Activated naive CD4-positive, alpha-beta T cell treated with Interleukin-2 at 50 U/mL for 16 hours (primary cell): ENCODE measurements around the gene LRP1B.
"Not testable (repeated sequence)": the region's sequence is repeated elsewhere in the genome, so short reads cannot be mapped to it uniquely, and the experiment has no call there.

ENCODE experiments used
- DNase-seq: peaks from one replicate; pipeline ENCODE4 v3.0.0-alpha.2; 2020

The LRP1B gene

GRCh38 chr2:140964324-140964723 lies 1166.5 kb downstream of the LRP1B start:
- DNase-seq: not testable (repeated sequence)

DNA sequence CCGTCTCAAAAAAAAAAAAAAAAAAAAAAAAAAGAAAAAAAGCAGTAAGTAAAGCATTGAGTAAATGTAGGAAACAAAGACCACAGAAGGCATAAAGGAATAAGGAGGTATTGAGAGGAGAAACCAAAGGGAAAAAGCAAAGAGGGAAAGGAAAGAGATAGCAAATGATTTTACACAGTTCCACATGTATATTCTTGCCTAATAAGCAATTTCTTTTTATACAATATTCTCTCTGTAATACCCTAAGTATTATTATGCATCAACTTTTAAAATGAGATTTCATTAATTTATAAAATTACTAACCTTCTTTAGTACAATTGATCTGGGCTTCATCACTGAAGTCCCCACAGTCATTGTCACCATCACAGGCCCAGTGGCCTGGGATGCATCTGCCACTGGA lies 1180.9 kb downstream of the LRP1B start:
- no peak for DNase-seq

DNA sequence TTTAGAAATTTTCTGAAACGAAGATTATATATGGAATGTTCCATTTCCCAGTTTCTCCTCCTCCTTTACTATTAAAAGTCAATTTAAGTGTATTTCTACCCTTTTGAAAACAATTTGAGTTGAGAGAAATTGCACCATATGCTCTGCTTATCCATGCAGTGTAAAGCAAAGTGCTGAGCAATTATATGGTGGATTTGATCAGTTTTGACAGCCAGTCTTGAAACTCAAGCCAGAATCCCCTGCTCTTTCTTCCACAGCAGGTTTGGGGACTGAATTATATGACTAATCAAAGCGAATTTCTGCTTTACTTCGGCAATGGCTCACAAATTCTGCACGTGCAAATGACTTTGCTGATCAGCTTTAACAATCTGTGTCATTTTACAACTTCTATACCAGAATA lies 1183.6 kb downstream of the LRP1B start:
- DNase-seq: no peak

DNA sequence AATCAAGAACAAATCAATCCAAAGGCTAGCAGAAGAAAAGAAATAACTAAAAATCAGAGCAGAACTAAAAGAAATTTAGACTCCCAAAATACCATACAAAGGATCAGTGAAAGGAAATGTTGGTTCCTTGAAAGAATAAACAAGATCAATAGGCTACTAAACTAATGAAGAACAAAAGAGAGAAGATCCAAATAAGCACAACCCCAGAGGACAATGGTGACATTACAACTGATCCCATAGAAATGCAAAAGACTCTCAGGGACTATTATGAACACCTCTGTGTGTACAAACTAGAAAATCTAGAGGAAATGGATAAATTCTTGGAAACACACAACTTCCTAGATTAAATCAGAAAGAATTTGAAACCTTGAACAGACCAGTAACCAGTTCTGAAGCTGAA lies 1186.9 kb downstream of the LRP1B start:
- DNase-seq: no peak

GRCh38 chr2:140942284-140942683 lies 1188.5 kb downstream of the LRP1B start:
- no peak for DNase-seq

DNA sequence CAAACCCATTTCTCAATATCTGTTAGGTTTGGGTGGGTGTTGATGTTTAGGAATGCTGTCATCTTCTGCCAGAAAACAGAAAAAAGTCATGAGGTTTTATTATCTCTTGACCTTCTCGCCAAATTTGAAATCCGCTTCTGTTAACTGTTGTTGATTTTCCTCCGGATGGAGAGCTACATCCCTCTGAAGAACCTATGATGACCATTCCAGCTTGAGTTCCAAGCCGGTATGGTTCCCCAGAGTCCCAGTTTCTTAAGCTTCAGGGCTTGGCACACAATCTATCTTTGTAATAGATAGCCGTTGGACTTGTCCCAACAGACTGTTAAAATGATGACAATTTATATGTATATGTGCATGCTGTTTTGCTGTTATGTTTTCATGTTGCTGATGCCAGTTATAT lies 1201.0 kb downstream of the LRP1B start:
- DNase-seq: no peak

- no peak for DNase-seq
Measured at GRCh38 chr2:140918426-140918825, 1212.4 kb downstream of the LRP1B start.

DNA sequence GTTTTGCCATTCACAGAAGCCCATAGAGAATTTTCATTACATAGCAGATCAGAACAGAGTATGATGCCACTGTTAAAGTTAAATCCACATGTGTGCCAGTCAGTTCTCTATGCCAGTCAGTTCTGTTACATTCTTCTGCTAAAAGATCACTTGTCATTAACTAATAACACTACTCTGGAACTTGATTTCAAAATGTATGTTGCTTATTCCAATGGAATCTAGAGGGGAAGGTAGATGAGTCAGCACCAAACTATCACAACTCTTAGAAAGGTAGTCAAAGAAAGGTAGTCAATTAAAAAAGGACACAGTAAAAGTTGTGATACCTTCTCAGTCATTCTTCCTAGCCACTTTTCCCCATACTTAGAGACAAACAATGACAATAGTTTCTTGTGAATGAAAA lies 1214.4 kb downstream of the LRP1B start:
- no peak for DNase-seq

DNA sequence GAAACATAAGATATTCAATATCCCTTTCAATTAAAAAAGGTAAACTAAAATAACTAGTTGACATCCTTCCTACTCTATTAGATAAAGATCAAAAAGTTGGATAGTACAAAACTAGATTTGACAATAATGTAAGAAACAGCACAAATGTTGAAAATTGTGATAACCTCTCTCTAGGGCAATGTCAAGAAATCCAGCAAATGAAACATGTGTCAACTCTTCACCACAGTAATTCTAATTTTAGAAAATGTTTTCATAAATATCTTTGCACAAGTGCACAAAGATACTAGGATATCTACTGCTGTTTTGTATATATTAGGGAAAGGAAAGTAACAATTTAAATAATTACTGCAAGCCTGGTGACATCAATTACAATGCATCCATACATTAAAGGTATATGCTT lies 1220.1 kb downstream of the LRP1B start:
- no peak for DNase-seq

DNA sequence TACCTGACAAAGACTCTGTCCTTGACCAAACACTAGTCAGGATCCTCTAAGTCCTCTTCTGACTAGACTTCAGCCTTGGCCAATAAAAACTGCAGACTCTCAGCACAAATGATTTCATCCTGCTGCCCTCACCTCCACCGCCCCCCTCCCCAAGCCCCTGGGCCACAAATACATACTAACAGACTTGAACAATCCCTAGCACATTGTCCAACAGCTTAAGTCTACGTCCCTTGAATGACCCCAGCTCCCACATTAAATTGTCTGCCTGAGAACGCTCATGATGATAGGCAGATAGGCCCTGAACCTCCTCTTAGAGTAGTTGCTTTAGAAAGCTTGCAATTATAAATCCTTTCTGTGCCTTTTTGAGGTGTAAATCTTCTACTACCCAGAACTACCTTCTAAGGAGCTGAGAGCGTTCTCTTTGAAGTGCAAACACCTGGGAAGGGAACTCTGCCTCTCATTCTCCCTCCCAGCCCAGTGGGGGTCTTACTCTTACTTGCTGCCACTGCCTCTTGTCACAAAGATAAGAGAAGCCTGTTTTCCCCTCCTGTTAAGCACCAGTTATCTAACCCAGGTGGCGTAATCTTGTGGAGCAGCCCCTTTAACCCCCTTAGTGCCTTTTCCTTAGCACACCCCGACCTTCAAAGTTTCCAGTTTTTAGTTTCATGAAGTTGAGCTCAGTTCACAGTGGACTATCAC lies 1225.6 kb downstream of the LRP1B start:
- DNase-seq: no peak

DNA sequence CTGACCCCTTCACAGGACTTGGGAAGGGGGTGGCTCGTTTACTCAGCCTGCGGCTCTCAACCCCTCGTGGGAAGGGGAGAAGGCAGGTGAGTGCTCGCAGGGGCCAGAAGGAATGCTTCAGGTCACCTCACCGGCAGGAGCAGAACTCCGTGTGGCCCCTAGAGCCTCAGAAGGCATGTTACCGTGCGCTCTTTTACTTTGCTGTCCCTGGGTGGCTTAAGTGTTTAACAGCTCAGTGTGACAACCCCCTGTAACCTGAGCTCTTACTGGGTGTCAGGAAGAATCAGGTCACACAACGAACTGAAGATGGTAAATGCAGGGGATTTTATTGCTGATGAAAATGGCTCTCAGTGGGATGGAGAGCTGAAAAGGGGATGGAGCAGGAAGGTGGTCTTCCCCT lies 1235.4 kb downstream of the LRP1B start:
- no peak for DNase-seq

DNA sequence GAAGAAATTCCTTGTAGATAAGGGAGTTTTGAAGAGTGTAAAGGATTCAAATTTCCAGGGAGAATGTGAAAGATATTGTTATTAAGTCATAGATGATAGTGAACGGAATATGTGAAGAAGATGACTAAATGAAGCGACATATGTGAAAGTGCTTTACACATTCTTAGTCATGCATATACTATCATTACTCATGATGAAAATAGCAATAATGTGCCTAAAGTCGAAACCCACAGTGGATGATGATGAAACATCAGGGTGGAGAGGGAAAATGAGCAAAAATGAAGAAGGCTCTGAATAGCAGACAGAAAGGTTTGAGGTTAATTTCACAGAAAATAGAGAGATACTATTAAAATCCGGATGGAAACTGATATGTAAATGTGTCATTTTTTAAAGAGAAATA lies 1237.1 kb downstream of the LRP1B start:
- no peak for DNase-seq

DNA sequence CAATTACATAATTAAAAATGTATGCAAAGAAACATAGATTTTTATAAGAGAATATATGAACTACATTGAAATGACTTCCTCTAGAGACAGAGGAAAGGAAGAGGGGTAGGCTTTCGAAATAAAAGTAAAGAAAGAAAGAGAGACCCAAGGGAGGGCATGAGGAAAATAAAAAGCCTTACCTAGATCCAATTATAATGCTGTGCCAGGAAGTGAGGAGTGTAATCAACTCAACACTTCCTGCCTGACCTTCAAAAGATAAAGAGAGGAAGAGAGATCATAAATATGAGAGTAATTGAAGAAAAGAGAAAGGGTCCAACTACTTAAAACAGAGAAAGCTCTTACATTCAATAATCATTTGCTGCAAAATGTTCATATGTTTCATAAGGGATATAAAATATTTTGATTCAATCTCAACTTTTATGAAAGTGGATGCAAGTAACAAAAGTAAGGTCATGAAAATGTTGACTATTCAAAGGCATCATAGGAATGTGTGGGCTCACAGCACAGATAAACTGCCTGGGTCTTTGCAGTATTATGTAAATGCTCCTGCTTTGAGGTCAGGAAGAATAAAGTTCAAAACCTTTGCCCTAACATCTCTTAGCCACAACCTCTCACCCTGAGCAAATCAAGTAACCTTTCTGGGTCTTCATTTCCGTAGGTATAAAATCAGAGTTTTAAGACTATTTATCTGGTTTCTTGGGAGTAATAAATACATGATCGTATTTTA lies 1237.7 kb downstream of the LRP1B start:
- no peak for DNase-seq

DNA sequence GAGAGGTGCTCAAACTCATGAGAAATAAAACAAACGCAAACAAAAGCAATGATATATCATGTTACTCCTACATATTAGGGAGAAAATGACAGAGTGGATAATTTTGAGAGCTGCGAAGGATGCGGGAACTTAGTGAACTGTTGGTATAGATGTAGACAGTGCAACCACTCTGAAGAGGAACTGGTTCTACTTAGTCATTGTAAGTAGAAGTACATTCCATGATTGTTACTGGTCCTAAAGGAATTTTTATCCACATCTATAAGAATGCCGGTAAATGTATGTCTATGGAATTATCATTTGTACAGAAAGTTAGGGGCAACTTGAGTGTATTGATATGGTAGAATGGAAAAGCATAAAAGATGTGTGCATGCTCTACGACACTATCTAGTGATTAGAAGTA lies 1238.4 kb downstream of the LRP1B start:
- no peak for DNase-seq

- DNase-seq: no peak
Measured at GRCh38 chr2:140891614-140892212, 1239.1 kb downstream of the LRP1B start.

DNA sequence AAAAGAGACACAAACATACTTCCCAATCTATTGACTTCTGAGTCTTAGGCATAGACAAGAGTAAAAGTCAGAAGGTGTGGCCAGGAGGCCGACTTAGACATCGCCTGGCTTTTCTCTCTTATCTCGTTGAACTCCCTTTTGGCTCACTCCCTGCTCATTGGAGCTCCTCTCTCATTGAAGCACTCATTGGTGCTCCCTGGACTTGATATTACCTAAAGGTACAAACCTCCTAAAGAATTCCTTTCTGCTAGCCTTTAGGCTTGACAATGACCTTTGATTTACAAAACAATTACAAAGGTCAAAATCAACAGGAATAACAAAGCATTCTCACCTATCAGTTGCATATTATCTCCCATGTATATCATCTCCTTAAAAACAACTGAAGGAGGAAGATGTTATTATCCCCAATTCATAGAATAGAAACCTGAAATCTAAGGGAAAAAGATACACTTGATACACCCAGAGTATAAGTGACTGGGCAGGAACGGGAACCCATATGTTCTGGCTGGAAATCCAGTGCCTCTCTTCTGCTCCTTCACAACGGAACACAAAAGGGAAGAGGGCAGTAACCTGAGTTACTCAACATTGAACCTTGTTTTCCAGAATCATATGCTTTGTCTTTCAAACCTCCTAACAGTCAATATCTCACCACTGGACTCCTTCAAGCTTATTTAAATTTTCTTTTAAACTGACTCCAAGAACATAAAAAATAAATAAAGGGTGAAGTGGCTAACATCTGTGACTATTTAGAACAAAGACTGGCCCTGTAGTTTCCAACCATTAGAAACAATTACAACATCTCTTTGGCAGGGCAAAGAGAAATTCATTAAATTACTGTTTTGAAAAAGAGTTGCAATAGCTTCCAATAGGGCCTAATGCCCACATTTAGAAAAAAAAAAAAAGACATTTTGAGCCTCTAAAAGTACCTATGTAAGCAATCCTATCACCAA lies 1247.9 kb downstream of the LRP1B start:
- no peak for DNase-seq

GRCh38 chr2:140880573-140880972 lies 1250.2 kb downstream of the LRP1B start:
- no peak for DNase-seq

GRCh38 chr2:140876015-140876414 lies 1254.8 kb downstream of the LRP1B start:
- no peak for DNase-seq

GRCh38 chr2:140873915-140874531 lies 1256.8 kb downstream of the LRP1B start:
- no peak for DNase-seq

DNA sequence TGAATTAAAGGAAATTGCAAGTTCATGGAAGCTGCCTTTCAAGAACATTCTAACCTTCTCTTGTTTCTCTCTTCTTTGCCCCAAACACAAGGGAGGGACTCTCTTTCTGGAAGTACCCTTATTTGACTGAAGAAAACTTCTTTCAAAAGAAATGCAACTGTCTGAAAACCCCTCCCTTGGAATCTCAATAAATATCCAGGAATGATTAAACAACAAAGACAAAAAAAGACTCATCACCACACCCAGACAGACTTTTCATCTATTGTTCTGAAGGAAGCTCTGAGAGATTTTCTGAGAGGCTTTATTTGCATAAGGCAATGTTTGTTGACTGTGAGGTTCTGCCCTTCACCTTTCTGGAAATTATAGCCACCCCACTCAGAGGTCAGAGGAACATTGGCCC lies 1260.9 kb downstream of the LRP1B start:
- DNase-seq: no peak

DNA sequence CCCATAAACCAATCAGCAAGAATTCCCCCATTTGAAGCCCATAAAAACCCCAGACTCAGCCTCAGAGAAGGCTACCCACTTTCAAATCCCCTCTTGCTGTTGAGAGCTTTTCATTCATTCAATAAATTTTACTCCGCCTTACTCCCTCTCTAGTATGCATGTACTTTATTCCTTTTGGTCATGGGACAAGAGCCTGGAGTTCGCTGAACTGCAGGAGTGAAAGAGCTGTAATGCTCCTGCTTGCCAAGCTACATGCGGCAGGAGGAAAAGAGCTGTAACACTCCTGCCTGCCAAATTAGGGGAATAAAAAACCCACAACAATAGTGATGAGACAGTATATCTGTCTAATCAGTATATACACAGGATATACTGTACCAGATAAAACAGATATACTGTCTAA lies 1261.7 kb downstream of the LRP1B start:
- no peak for DNase-seq

- no peak for DNase-seq
Measured at GRCh38 chr2:140865837-140866236, 1265.0 kb downstream of the LRP1B start.

GRCh38 chr2:140863713-140864112 lies 1267.1 kb downstream of the LRP1B start:
- no peak for DNase-seq
